ENCODE results near the gene SNX13. TPM values are rescaled to one million over a fixed set of nuclear protein-coding genes. Genes with fewer than 3 reads are reported as not detected.

Gene SNX13
- total and polyA plus RNA-seq, 12 donors: 7.1 to 57.7 (median 44.6) TPM

DNA sequence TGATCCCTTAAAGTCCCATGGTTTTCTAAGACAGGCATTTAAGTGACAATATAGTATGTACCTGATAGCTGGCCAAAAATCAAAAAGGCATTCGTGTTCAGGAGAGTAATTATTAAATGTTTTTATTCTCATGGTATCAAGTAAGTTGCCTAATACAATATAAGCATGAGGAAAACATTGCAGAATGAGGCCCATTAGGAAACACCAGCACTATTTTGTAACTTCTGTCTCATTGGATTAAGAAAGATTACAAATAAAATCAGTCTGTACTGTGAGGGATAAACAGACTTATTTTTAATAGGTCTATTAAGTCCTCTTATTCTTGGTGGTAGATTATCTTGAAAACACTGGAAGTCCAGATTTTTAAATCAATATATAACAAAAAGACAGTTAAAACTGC, 110.1 kb downstream of the SNX13 start:
- no peak for ATAC-seq
- Histone ChIP-seq H3K9me3 (no peaks in the 10 kb centered on the region), H3K27me3 (no peaks in the 10 kb centered on the region), H3K4me3 (no peak overlapping the region), H3K36me3 (peaks cover 0 to 70% (median 4%) of the 10 kb centered on the region in 9 donors), H3K4me1 (no peaks in the 10 kb centered on the region), H3K27ac (no peak overlapping the region)
- DNase-seq: no peak
- TF ChIP-seq, protein P1, sequence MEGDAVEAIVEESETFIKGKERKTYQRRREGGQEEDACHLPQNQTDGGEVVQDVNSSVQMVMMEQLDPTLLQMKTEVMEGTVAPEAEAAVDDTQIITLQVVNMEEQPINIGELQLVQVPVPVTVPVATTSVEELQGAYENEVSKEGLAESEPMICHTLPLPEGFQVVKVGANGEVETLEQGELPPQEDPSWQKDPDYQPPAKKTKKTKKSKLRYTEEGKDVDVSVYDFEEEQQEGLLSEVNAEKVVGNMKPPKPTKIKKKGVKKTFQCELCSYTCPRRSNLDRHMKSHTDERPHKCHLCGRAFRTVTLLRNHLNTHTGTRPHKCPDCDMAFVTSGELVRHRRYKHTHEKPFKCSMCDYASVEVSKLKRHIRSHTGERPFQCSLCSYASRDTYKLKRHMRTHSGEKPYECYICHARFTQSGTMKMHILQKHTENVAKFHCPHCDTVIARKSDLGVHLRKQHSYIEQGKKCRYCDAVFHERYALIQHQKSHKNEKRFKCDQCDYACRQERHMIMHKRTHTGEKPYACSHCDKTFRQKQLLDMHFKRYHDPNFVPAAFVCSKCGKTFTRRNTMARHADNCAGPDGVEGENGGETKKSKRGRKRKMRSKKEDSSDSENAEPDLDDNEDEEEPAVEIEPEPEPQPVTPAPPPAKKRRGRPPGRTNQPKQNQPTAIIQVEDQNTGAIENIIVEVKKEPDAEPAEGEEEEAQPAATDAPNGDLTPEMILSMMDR (IDR thresholded peaks at IDR 0.05): no peak
- intact Hi-C loops (cut with DNase I): no loop called here
- 91 to 93% methylated on average over 1 of the region's 1 CpG for WGBS, 2 donors

DNA sequence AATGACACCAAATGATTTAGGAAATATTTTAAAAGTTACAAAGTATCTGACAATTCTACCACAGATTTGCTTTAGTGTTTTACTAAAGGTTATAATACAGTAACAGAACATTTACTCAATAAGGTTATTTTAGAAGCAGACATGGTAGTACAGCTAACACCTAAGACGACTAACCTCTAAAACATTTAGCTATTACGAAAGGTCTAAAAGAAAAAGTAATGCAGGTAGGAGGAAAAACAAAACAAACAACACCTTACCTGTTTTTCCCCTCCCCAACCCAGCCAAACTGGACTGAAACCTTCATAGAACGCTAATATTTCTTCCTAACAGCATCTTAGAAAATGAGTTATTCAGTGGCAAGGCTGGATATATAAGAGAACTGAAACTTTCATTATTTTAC, 111.3 kb downstream of the SNX13 start:
- 96 to 100% methylated on average over 3 of the region's 3 CpGs for WGBS, 2 donors
- peaks cover 0 to 70% (median 4%) of the 10 kb centered on the region in 9 donors for H3K36me3 ChIP-seq

DNA sequence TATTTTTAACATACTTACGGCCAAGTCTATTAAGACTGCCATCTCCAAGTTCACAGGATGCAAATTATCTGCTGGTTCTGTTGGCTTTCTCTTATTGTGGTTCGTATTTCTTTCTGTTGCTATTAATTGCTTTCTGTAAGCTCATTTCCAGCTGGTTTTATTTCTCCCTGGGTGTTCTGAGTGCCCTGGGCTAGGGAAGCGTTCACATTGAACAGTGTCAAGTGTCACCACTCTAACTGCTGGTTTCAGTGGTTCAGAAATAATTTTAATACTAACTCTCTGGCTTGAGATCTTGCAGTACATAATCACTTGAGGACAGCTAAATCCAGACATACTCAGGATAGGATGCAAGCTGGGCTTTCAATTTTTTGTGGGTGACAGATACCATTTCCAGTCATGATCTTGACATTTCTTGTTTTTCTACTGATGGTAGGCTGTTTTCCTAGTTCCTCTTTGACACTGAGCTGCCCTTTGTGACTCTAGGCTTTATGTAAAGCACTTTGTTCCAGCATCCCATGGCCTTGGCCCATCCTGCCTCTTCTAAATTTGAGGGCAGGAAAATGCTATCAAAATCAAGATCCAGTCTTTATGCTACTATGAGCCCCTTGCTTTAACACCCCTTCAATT, 117.6 kb downstream of the SNX13 start:
- intact Hi-C loops (cut with DNase I): no loop called here
- 42 to 62% methylated on average over 3 of the region's 3 CpGs for WGBS, 2 donors
- no peak overlapping the region for H3K27ac ChIP-seq
- H3K9me3 ChIP-seq: no peaks in the 10 kb centered on the region
- peaks cover 0 to 75% (median 0%) of the 10 kb centered on the region in 9 donors for H3K36me3 ChIP-seq
- TF ChIP-seq, protein P1 (IDR thresholded peaks at IDR 0.05): no peak
- H3K27me3 ChIP-seq: no peaks in the 10 kb centered on the region
- no peak for DNase-seq
- no peaks in the 10 kb centered on the region for H3K4me1 ChIP-seq
- H3K4me3 ChIP-seq: no peak overlapping the region
- ATAC-seq: peak in 1 of 8 donors; percentile 39

More for the DNA sequence above, 111.3 kb downstream of the SNX13 start:
- TF ChIP-seq, protein P1 (IDR thresholded peaks at IDR 0.05): no peak
- ATAC-seq (no peak), DNase-seq (no peak)
- Histone ChIP-seq H3K4me1 (no peaks in the 10 kb centered on the region), H3K4me3 (no peak overlapping the region), H3K9me3 (no peaks in the 10 kb centered on the region), H3K27me3 (no peaks in the 10 kb centered on the region), H3K27ac (no peak overlapping the region)
- intact Hi-C loops (cut with DNase I): no loop called here

DNA sequence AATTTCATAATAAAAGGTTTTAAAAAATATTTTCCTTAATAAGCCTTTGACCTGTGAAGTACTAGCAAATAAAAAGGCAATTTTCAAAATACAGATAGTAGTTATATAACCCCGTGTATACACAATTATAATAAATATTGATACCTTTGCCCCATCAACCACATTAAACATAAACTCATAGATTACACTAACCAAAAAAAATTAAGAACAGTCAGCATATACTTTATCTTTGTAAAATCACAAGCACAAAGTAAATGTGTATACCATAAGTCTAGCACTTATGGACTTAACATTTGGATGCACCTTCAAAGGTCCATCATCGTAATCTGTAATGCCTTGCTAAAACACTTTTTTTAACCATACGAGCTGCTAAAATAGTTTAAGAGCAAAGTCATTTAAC, 123.4 kb downstream of the SNX13 start:
- TF ChIP-seq, protein P1 (IDR thresholded peaks at IDR 0.05): no peak
- 67 to 83% methylated on average over 3 of the region's 3 CpGs for WGBS, 2 donors
- intact Hi-C loops (cut with DNase I): no loop called here
- Histone ChIP-seq H3K4me3 (no peak overlapping the region), H3K36me3 (peaks cover 0 to 82% (median 18%) of the 10 kb centered on the region in 9 donors), H3K9me3 (peaks cover 0 to 11% (median 10%) of the 10 kb centered on the region in 11 donors), H3K27ac (no peak overlapping the region), H3K4me1 (no peaks in the 10 kb centered on the region), H3K27me3 (no peaks in the 10 kb centered on the region)
- ATAC-seq (no peak), DNase-seq (no peak)
